Left renal cortex interstitium (tissue), 4 donors: Measurements from ENCODE around the gene MUC3A. TPM values are rescaled to one million over a fixed set of nuclear protein-coding genes. Genes with fewer than 3 reads are reported as not detected.

Source experiments
- polyA plus RNA-seq, 4 donors: library from polyadenylated mRNA; unstranded; fragments of 120-200 nt; gene quantifications; one replicate each; pipeline ENCODE4 v1.2.1, GENCODE V29; 2013; ENCODE audit not compliant: insufficient read length in 4 of 4

The MUC3A gene
- polyA plus RNA-seq, 4 donors = 0.19 to 0.60 (median 0.50) TPM

Other genes starting within 250 kb of the MUC3A start
- 10 to 100 TPM; 22.9 to 40.8 (median 26.9) TPM for gene POP7, start 243.4 kb upstream of the MUC3A start, polyA plus RNA-seq
- under 1 TPM in 3 of 4 donors, not detected in 1; 0.10 to 0.17 (median 0.12) TPM for gene EPO, start 229.1 kb upstream of the MUC3A start, polyA plus RNA-seq
- under 1 TPM in 3 of 4 donors, not detected in 1; 0.03 to 0.05 (median 0.04) TPM for gene ZAN, start 215.9 kb upstream of the MUC3A start, polyA plus RNA-seq
- 10 to 100 TPM; 83.9 to 98.8 (median 90.8) TPM for gene EPHB4, start 122.0 kb upstream of the MUC3A start, polyA plus RNA-seq
- 10 to 100 TPM; 18.6 to 42.2 (median 31.9) TPM for gene SLC12A9, start 96.8 kb upstream of the MUC3A start, polyA plus RNA-seq
- gene TRIP6, start 82.1 kb upstream of the MUC3A start, polyA plus RNA-seq = 100 to 1,000 TPM in 1 of 4 donors, 10 to 100 TPM in 3; 67.7 to 108 (median 89.7) TPM
- 100 to 1,000 TPM; 144 to 219 (median 178) TPM for gene SRRT, start 74.4 kb upstream of the MUC3A start, polyA plus RNA-seq
- gene UFSP1, start 59.8 kb upstream of the MUC3A start, polyA plus RNA-seq = 1 to 10 TPM; 1.4 to 4.1 (median 2.4) TPM
- gene ACHE, start 53.6 kb upstream of the MUC3A start, polyA plus RNA-seq = 1 to 10 TPM; 3.8 to 5.6 (median 4.9) TPM
- gene MUC12, start 20.0 kb downstream of the MUC3A start, polyA plus RNA-seq = under 1 TPM in 3 of 4 donors, not detected in 1; 0.18 to 0.23 (median 0.22) TPM
- gene MUC17, start 70.5 kb downstream of the MUC3A start, polyA plus RNA-seq = not detected
- 10 to 100 TPM; 14.3 to 23.1 (median 17.8) TPM for gene TRIM56, start 135.9 kb downstream of the MUC3A start, polyA plus RNA-seq
- 1 to 10 TPM in 2 of 4 donors, under 1 TPM in 2; 0.72 to 5.8 (median 1.2) TPM for gene SERPINE1, start 177.6 kb downstream of the MUC3A start, polyA plus RNA-seq
- gene AP1S1, start 204.9 kb downstream of the MUC3A start, polyA plus RNA-seq = 10 to 100 TPM; 69.5 to 88.3 (median 72.3) TPM
- under 1 TPM; 0.07 to 0.38 (median 0.20) TPM for gene VGF, start 216.0 kb downstream of the MUC3A start, polyA plus RNA-seq
- under 1 TPM in 2 of 4 donors, not detected in 2; 0.09 to 0.10 TPM for gene NAT16, start 230.8 kb downstream of the MUC3A start, polyA plus RNA-seq